GM18868 (cell line): ENCODE results near the gene ILDR1.
"Not testable (repeated sequence)": the region's sequence is repeated elsewhere in the genome, so short reads cannot be mapped to it uniquely, and the experiment has no call there.

Experiments
- ATAC-seq: cut with Tn5 transposase; IDR thresholded peaks from one replicate; pipeline ENCODE4 v1.9.1; 2021; ENCODE audit warnings: mild to moderate bottlenecking, moderate library complexity; ENCODE audit not compliant: unreplicated experiment

Gene ILDR1

DNA sequence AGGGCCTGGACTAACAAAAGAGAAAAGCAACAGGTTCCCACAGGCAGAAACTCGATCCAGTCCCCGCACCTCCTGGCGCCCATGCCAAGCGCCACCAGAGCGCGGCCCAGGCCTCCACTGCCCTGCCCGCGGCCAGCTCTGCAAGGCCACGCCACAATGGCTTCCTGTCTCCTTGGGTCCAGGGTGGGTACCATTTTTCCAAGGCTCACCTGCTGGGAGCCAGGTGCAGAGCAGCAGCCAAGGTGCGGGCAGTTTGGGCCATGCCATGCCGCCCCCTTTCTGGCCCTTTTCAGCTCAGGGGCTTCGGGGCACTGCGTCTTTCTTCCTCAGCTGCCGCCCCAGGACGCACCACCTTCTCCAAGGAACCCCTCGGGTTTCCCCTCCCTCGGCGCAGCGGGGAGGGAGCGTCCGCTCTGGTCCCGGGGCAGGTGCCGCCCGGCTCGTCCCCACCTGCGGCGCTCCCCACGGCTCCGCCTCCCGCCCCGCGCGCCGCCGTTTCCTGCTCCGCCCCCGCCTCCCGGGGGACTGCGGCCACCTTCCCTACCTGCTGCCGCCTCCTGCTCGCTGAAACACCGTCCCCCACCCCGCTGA, at the start of gene ILDR1:
TSS of gene ILDR1 (minus strand) at position 437 of the 591 bp plus-strand sequence. CDS start at position 267, 170 bp downstream.
- peak; percentile 44 for ATAC-seq

DNA sequence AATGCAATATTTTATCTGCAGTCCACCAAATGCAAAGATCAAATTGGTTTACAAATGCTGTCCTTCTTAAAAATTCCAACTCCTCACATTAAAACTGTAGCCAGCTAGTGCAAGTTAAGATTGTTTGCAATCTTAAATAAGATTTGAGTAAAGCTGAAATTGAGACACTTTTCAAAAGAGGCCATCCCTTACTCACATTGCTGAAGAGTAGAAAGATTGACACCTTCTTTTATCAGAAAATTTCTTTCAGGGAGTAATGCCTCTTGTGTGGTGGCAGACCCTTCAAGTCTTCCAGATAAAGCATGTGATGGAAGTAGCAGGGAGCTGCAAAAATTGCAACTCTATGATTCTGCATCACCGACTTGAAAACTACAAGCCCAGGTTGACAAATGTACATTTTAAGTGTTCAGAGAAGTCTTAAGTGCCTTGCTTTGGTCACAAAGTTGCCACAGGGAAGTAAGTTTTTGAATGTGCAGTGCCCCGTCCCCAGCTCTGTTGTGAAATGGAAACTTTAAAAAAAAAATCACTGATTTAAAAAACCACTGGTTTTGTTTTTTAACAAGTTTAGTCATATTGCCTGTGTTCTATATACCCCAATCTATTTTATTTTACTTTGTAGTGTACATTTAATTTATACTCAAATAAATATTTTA, 45.7 kb upstream of the ILDR1 start:
- peak; percentile 54 for ATAC-seq

DNA sequence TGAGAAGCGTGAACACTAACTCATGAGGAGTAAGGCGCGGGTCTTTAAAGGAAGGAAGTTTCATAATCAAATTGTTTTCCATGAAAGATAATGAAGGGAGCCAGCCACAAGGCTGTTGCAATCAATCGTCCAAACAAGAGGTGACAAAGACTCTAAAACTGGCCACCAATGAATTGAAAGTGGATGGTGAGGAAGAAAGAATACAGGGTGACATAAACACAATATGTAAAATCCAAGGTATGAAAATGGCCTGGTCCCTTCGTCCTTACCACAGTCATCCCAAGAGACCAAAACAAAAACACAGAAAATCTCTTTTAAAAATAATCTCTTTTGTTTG, 45.1 kb upstream of the ILDR1 start:
- ATAC-seq, result no peak

DNA sequence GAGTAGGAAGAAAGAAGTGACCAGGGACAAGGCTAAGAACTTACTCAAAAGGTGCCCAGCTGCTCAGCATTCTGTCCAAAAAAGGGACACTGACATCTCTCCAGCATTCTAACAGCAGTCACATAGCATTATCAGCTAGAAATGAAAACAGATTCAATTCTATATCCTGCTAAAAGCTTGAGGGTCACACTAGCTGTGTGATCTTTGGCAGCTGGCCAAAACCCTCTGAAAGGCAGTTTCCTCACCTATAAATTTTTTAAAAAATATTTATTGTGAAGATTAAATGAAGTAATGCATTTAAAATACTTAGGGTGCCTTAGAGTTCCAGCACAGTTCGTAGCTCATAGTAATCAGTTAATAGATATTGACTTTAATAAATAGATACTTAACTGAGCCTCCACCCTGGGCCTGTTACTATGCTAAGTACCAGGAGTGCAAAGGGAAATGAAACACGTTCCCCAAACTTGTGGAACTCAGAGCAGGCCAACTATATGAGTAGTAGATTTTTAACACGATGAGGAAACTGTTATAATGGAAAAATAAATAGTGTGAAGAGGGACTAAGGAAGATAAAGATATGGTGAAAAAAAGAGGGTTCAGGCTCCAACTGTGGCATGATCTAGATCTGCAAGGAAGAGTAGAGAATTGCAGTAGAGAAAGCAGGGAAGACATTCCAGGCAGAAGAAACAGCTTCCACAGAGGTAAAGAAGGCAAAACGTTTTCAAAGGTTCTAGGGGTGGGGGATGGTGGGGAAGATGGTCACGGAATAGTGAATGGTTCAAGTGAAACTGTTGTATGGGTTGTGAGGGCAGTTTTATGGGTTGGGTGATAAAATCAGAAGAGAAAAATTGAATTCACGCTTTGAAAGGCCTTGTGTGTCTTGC, 44.5 kb upstream of the ILDR1 start:
- ATAC-seq, result no peak

DNA sequence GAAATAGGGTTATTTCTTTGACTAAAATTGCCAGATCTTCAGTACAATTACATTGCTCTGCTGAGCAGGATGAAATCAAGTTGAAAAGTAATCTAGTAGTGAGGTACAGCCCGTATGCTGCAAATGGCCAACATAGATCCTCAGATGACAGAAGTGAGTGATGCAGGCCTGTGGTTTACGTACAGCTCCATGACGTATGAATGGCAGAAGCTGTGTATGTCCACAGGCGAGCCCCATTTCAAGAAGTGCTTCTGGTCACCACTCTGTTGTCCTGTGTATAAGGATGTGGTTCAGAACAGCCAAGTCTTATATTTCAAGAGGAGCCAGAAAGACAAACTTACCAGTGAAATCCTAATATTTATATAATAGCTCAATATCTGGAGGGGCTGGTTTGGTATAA, 42.3 kb upstream of the ILDR1 start:
- no peak for ATAC-seq

DNA sequence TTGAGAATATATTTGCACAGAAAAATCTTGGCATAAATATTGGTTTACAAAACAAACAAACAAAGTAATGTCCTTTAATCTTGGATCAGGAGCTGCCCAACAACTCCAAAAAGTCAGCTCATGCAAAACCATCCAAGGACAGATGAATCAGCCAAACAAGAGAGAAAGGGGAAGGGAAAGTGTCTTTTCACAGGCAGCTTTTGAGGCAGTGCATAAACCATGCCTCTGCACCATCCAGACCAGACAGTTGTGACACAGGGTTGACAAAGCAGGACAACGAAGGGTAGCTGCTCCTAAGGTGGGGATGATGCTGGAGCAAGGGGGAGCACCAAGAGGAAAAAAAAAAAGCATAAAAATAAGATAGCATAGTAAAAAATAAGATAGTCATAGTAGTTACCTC, 41.9 kb upstream of the ILDR1 start:
- ATAC-seq, result peak; percentile 50

DNA sequence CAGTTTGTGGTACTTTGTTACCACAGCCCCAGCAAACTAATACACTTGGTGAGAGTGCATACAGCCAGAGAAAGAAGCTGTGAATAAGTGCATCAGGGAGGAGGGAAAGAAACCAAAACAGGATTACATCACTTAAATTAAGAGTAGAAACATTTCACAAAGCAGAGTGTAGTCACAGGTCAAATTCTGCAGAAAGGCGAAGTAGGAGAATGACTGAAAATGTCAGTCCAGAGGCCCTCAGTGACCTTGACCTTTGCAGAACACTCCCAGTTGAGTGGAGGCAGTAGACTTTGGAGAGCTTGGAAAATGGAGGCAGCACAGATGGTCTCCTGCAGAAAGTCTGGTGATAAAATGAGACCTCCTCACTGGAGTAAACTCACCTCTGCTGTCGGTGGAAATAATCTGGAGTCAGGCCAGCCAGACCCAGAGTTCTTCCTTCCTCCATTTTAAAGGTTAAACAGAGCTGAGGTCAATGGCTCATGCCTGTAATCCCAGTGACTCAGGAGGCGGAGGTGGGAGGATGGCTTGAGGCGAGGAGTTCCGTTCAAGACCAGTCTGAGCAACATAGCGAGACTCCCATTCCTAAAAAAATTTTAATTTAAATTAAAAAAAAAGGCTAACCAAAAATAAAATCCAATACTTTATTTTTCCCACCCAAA, 38.1 kb upstream of the ILDR1 start:
- no peak for ATAC-seq

DNA sequence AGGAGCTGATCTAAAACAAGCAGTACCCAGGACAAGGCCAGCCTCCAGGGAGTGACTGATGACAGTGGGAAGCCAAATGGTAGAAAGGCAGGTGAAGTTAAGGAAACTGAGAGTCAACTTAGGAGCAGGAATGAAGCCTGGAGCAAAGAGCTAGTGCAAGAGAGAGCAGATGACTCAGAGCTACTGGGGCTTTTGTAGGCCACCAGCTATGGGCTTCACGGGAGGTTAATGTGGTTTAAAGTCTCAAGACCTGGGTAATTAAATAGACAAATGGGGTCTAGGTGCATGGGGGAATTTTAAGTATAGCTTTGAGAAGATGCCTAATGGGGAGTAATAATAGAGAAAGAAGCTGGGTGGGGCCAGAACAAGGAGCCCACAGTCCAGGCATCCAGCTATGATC, 36.2 kb upstream of the ILDR1 start:
- ATAC-seq, result peak; percentile 57

DNA sequence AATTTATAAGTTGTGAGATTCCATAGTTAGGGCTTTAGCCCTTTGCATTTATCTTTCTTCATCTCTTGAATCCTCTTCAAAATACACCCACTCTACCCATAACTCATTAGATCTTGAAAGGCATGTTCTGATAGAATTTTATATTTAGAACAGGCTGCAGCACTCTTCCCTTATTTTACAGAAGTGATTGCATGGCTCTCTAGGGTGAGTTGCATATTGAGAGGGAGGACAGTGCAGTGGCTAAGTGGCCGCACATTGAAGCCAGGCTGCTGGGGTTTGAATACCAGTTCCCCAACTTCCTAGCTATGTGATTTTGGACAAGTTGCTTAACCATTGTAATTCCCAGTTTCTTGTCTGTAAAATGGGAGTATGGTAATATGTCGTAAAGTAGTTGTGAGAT, 35.6 kb upstream of the ILDR1 start:
- no peak for ATAC-seq

DNA sequence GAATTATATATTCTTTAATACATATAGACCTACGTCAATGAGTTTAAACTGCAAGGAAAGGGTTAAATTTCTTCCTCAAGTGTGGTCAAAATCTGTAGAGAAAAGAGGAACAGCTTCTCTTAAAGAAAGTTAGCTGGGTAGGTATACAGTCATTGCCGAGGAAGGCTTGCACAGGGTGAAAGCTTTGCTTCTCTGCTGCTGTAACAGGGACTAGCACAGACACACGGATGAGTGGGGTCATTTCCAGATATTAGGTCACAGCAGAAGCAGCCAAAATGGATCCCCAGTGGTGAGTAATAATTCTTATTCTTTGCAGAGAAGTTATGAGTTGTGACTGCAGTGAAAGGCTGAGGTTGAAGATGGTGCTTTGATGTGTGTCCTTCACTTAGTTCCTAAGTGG, 33.2 kb upstream of the ILDR1 start, which contains the start of gene CD86:
TSS of gene CD86 (plus strand) at position 148 of the 400 bp plus-strand sequence. CDS start at position 276, 128 bp downstream.
- peak; percentile 93 for ATAC-seq

DNA sequence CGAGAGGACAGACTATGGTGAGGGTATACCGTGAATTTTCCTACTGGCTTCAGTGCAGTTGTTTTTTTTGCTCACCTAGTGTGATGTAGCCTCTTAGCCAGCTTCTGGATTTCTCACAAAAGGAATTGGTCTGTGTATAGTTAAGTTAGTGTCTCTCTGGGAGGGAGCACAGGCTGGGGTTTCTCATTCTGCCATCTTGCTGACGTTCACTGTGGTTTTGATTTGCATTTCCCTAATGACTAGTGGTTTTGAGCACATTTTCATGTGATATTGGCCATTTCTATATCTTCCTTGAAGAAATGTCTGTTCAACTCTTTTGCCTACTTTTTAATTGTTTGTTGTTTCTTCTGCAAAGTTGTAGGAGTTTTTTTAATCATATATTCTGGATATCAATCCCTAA, 30.9 kb upstream of the ILDR1 start:
- ATAC-seq, result peak; percentile 50

DNA sequence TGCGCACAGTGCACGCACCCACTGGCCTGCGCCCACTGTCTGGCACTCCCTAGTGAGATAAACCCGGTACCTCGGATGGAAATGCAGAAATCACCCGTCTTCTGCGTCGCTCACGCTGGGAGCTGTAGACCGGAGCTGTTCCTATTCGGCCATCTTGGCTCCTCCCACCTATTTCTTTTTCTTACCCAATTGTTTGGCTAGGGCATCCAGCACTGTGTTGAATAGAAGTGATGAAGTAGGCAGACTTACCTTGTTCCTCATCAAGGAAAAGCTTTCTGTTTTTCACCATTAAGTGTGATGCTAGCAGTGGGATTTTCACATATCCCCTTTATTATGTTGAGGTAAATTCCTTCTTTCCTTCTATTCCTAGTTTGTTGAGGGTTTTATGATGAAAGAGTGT, 25.7 kb upstream of the ILDR1 start:
- not testable (repeated sequence) for ATAC-seq

DNA sequence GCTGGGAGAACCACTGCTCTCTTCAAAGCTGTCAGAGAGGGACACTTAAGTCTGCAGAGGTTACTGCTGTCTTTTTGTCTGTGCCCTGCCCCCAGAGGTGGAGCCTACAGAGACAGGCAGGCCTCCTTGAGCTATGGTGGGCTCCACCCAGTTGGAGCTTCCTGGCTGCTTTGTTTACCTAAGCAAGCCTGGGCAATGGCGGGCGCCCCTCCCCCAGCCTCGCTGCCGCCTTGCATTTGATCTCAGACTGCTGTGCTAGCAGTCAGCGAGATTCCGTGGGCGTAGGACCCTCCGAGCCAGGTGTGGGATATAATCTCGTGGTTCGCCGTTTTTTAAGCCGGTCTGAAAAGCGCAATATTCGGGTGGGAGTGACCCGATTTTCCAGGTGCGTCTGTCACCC, 25.2 kb upstream of the ILDR1 start:
- not testable (repeated sequence) for ATAC-seq

DNA sequence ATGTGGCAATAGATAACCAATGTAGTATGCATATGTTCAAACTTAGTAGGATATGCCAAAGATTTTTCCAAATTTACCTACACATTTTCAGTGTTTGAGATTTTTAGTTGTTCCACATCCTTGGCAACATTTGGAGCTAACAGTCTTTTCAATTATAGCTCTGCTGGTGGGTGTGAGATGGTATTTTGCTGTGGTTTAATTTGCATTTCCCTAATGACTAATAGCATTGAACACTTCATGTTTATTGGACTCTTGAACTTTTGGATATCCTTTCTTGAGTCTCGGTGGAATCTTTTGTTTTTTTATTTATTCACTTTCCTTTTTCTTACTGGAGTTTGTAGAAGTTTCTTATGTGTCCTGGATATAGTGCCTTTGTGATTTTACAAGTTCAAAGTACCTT, 11.0 kb upstream of the ILDR1 start:
- no peak for ATAC-seq

DNA sequence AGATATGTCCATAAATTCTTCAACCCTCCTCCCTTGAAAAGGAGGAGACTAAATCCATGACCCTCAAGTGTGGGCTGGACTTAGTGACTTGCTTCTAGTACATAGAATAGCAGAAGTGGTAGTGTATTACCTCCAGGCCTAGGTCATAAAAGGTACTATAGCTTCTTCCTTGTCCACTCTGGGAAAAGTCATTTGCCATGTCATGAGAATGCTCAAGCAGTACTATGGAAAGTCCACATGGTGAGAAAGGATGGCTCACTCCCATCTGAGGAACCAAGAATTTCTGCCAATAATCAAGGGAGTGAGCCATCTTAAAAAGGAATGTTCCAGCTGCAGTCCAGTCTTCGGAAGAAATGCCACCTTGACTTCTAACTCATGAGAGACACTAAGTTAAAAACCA, 10.5 kb upstream of the ILDR1 start:
- no peak for ATAC-seq

DNA sequence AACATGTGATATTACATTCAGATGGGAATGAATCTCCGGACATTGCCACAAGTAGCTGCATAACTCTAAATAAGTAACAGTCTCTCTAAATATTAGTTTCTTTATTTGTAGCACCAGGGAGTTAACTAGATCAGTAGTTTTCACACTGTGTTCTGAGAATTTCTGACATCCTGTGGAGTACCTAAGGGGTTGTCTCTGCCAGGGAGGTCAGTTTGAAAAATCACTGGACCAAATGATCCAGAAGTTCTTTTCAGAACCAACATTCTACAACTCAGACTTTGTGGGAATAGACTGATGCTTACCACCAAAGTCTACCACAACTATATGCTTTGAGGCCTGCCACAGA, 9.0 kb upstream of the ILDR1 start:
- peak; percentile 29 for ATAC-seq

DNA sequence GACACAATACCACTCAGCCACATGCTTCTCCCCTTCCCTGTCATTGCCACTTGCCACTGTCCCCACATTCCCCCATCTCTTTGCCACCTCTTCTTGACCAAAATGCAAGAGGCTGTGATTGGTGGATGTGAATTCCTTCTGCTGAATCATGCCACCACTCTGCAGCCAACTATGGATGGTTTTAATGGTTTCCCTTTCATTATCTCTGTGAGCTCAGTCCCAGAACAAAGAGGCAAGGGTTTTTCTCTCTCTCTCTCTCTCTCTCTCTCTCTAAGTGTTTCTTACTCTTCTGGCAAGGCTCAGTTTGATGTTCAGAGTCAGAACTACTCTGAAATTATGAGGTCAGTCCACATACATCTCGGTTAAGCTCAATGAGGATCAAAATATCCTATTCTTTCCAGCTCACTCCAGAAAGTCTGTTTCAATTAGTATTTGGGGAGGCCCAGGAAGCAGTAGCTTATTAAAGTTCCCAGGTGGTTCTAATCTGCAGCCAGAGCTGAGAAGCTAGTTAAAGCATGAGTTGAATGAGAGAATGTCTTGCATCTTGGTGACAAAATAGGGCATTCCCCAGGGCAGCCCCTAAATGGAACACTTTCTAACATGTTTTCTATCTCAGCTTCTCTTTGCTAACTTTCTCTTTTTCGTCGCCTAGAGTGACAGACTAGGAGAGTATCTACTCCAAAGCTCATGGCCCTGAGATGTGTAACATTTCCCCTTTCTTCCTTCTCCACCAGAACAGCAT, 8.5 kb upstream of the ILDR1 start:
- peak; percentile 60 for ATAC-seq

DNA sequence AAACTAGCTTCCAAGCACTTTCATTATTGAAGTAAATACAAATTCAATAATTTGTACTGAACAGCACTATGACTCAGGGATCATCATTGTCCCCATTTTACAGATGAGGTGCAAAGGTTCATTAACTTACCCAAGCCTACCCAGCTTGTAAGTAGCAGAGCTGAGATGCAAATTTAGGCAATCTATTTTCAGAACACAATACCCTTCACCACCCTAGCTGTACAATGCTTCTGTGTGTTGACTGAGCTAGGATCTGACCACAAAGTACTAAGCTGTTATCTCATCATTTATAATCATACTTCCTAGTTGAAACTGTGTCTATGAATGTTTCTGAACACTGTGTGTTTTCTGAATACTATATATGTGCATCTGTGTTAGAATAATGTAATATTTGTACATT, 3.2 kb upstream of the ILDR1 start:
- ATAC-seq, result peak; percentile 86

DNA sequence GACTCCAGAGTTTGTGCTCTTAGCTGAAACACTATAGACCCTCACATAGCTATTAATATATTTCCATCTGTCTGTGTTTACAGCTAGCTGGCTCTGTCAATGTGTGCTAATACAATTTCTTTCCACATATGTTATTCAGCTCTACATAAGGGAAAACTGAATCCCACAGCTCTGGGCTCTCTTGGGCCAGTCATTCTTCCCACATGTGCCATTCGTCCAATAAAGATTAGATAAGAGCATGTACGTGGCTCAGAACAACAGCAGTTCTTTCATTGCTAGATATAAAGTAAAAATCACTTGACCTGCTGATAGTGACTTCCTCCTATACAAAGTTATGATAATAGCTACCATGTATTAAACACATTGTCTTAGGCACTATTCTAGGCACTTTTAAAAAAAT, 2.8 kb upstream of the ILDR1 start:
- no peak for ATAC-seq

DNA sequence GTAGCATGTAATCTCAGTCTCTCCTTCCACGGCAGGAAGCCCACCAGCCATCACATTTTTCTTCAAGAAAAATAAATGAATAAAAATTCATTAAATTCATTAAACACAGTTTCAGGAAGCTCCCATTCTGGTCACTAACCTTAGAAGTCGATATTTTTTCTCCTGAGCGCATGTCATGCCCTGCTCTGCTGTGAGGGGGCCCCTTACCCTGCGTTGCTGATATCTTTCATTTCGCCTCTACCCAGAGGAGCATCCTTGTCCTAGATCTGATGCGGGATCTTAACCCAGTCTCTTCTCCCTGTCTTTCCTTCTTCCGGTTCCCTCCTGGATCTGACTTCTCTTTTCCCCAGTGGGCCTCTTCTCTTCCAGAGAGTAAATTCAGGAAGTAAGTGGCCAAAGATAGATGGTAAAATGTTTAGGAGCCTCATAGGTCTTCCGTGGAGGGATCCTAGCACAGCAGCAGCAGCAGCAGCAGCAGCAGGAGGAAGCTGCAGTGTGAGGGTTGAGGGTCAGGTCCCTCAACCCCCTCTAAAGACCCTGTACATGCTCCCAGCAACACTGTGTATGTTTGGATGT, 1.4 kb upstream of the ILDR1 start:
- ATAC-seq, result no peak
